22Rv1 (cell line): ENCODE measurements around the gene CCDC7.

Experiments used
- CTCF ChIP-seq: fragments of 450-650 bp; IDR thresholded peaks from 2 replicates; pipeline ENCODE4 v1.5.1; 2017; ENCODE audit warnings: mild to moderate bottlenecking
- ZFX ChIP-seq: fragments of 450-650 bp; IDR thresholded peaks from 2 replicates; pipeline ENCODE4 v1.6.1; 2017; ENCODE audit warnings: antibody characterized with exemption, borderline replicate concordance

- TF ChIP-seq CTCF = no peak
- no peak for TF ChIP-seq ZFX
Observed at GRCh38 chr10:32909456-32909855, 463.5 kb downstream of the CCDC7 start.
